Ectodermal cell (in vitro differentiated cells): ENCODE measurements around the gene COPS9.

Source experiments
- H3K27ac ChIP-seq: 2 replicates; pipeline ENCODE4 v1.7.0; 2013; ENCODE audit warnings: mild to moderate bottlenecking, low read depth, low read length; ENCODE audit not compliant: insufficient read depth, poor library complexity, severe bottlenecking
- H3K27me3 ChIP-seq: 2 replicates; pipeline ENCODE4 v1.7.0; 2013; ENCODE audit warnings: mild to moderate bottlenecking, low read length; ENCODE audit not compliant: insufficient read depth, control insufficient read depth, poor library complexity, severe bottlenecking
- H3K36me3 ChIP-seq: one replicate; pipeline ENCODE4 v1.7.0; 2013; ENCODE audit warnings: low read length; ENCODE audit not compliant: control insufficient read depth, insufficient read depth
- H3K4me1 ChIP-seq: one replicate; pipeline ENCODE4 v1.7.0; 2013; ENCODE audit warnings: low read length; ENCODE audit not compliant: control insufficient read depth, insufficient read depth
- H3K4me3 ChIP-seq: 2 replicates; pipeline ENCODE4 v1.7.0; 2013; ENCODE audit warnings: low read depth, low read length, control low read depth; ENCODE audit not compliant: insufficient read depth
- H3K9me3 ChIP-seq: 2 replicates; pipeline ENCODE4 v1.7.0; 2013; ENCODE audit warnings: mild to moderate bottlenecking, low read length, moderate library complexity; ENCODE audit not compliant: control insufficient read depth
- WGBS, 2 experiments: methylation state at CpG; one replicate each; pipeline ENCODE4 v1.1.7; 2013; ENCODE audit warnings: missing lambda C conversion rate in 2 of 2; 5-methylcytosine and 5-hydroxymethylcytosine counted together

COPS9 gene

DNA sequence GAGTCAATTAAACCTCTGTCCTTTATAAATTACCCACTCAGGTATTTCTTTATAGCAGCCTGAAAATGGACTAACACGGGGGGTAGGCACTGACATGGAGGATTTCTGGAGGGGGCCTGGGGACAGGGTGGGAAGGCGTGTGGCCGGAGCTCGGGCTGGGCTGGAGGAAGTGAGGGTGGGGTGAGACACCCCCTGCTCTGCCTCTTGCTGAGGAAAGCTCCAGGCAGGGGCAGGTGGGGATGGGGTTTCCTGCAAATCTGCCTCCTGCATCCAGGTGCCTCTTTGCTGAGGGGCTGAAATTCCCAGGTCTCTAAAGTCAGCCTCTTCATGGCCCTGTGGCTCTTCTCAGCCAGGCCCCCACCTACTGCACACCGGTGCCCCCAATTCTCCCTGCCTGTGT lies 30.1 kb upstream of the COPS9 start:
- WGBS, 2 experiments, result 94 to 96% methylated on average over 5 of the region's 5 CpGs
- no peak overlapping the region for H3K4me3 ChIP-seq
- no peak overlapping the region for H3K27ac ChIP-seq
- no peaks in the 10 kb centered on the region for H3K9me3 ChIP-seq
- H3K36me3 ChIP-seq, result no peaks in the 10 kb centered on the region
- H3K27me3 ChIP-seq, result no peaks in the 10 kb centered on the region
- peaks cover 12% of the 10 kb centered on the region for H3K4me1 ChIP-seq

DNA sequence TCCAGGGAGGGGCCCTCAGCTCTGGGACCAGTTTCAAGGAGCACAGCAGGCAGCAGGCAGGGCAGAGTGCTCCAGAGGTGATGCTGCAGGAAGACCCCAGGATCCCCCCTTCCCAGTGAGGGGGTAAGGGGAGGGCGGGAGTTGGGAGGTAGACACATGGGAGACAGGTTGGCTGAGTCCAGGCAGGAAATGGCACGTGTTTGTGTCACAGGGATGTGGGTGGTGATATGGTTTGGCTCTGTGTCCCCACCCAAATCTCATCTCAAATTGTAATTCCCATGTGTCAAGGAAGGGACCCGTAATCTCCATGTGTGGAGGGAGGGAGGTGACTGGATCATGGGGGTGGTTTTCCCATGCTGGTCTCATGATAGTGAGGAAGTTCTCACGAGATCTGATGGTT lies 29.6 kb upstream of the COPS9 start:
- H3K4me3 ChIP-seq, result no peak overlapping the region
- 88 to 91% methylated on average over 4 of the region's 4 CpGs for WGBS, 2 experiments
- H3K36me3 ChIP-seq, result no peaks in the 10 kb centered on the region
- no peaks in the 10 kb centered on the region for H3K27me3 ChIP-seq
- no peak overlapping the region for H3K27ac ChIP-seq
- no peaks in the 10 kb centered on the region for H3K9me3 ChIP-seq
- peaks cover 7% of the 10 kb centered on the region for H3K4me1 ChIP-seq

DNA sequence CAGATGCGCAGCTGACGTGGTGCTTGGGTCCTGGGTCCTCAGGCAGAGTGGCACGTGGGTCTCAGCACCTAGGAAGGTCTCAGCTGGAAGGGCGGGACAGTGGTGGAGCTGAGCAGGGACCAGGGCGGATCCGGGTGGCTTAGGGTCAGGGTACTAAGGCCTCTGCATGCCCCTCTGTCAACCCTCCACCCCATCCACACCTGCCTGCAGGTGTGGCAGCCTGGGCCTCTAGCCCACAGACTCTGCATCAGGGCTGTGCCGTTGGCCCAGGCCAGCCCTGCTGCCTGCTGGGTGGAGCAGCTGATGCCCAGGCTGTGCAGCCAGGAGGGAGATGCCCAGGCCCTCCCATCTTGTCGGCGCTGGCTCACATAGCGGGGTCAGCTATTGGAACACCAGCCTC lies 28.9 kb upstream of the COPS9 start:
- Histone ChIP-seq H3K27ac (no peak overlapping the region), H3K4me1 (peaks cover under 1% of the 10 kb centered on the region), H3K9me3 (no peaks in the 10 kb centered on the region), H3K4me3 (no peak overlapping the region), H3K36me3 (no peaks in the 10 kb centered on the region), H3K27me3 (no peaks in the 10 kb centered on the region)
- WGBS, 2 experiments, result 92% methylated on average over 10 of the region's 10 CpGs

DNA sequence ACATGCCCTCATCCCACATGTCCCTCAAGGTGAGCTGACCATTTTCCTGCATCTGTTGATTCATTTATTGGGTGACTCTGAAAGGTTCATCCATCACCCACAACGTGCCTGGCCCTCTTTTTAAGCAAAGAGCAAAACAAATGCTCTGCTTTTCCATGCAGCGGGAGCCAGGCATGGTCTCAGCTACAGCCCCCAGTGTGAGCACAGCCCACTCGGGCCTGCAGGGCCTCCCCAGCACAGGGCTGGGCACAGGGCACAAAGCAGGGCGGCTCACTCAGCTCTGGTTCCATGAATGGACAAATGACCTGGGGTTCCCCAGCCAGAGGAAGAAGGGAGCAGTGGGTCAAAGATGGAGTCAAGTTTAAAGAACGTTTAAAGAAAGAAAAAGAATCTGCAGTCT lies 28.5 kb upstream of the COPS9 start:
- Histone ChIP-seq H3K36me3 (no peaks in the 10 kb centered on the region), H3K27ac (no peak overlapping the region), H3K27me3 (no peaks in the 10 kb centered on the region), H3K4me3 (no peak overlapping the region), H3K9me3 (no peaks in the 10 kb centered on the region), H3K4me1 (no peaks in the 10 kb centered on the region)
- WGBS, 2 experiments, result 91 to 93% methylated on average over 5 of the region's 5 CpGs

DNA sequence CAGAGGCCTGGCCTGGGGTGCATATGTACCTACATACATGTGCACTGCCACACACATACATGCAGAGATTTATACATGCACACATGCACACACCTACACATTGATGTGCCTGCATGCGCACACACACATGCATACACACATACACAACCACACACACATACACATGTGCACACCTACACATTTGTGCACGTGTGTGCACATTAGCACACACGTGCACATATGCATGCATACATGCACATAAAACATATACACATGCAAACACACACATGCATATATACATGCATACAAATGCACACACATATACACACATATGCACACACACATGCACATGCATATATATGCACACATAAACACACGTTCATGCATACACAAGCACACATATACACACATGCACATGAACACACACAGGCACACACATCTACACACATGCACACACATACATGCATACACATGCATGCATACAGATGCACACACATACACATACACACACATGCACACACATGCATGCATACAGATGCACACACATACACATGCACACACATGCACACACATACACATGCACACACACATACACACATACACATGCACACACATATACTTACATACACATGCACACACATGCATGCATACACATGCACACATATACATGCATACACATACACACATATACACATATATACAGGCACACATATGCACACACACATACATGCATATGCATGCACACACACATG lies 27.9 kb upstream of the COPS9 start:
- H3K27ac ChIP-seq, result no peak overlapping the region

DNA sequence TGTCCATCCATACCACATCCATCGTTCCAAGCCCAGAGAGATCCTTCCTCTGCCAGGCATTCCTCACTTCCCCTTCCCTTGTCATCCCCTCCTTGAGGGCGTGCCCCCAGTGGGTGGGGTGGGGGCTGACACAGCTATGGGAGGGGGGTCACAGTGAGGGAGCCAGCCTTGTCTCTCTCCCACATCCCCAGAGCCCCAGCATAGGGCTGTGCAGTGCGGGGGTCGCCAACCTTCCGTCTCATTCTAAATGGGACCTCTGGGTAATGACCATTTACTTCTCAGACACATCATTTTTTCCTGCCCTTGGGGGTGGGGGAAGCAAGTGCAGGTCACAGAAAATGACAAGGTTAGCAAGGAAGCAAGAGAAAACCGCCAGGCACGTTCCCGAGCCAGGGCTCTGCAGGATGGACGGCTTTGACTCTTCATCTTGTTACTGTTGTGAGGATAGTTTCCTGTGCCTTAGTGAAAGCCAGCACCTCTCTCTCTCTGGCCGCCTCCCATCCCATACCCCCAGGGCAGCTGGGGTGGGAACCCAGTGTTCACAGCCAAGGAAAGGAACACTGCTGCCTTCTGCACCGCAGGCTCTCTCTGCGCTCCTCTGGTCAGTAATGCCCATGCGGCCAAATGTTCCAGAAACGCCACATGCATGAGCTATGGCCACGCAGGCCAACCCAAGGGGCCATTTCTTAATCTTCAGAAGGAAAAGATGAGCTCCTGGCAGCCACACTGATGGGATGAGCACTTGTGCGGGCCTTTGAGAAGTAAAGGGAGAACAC lies 27.0 kb upstream of the COPS9 start:
- Histone ChIP-seq H3K36me3 (no peaks in the 10 kb centered on the region), H3K4me3 (no peak overlapping the region), H3K27me3 (no peaks in the 10 kb centered on the region), H3K4me1 (no peaks in the 10 kb centered on the region), H3K27ac (no peak overlapping the region), H3K9me3 (no peaks in the 10 kb centered on the region)
- WGBS, 2 experiments, result 90% methylated on average over 16 of the region's 16 CpGs

More for the DNA sequence above, 27.9 kb upstream of the COPS9 start:
- Histone ChIP-seq H3K9me3 (no peaks in the 10 kb centered on the region), H3K4me1 (no peaks in the 10 kb centered on the region), H3K4me3 (no peak overlapping the region), H3K36me3 (no peaks in the 10 kb centered on the region), H3K27me3 (no peaks in the 10 kb centered on the region)
- 89 to 91% methylated on average over 4 of the region's 4 CpGs for WGBS, 2 experiments

DNA sequence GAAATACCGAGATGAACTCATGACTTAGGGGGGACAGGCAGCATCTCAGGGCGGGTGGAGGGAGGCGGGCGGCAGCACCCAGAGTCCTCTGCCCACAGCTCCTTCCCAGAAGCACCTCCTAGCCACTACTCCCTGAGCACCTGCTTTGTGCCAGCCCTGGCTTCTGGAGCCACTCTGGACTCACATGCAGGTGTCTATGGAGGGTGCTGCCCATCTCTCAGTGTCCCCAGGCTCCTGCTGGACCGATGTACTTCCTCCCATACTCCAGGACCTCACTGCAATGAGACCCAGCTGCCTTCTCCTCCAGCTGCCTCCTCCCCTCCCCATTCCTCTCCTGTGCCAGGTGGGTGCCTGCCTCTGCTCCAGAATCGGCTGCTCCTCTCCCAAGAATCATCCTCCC lies 26.4 kb upstream of the COPS9 start:
- Histone ChIP-seq H3K27ac (no peak overlapping the region), H3K9me3 (no peaks in the 10 kb centered on the region), H3K4me3 (no peak overlapping the region), H3K4me1 (no peaks in the 10 kb centered on the region), H3K36me3 (no peaks in the 10 kb centered on the region), H3K27me3 (no peaks in the 10 kb centered on the region)
- WGBS, 2 experiments, result 91 to 93% methylated on average over 6 of the region's 6 CpGs

DNA sequence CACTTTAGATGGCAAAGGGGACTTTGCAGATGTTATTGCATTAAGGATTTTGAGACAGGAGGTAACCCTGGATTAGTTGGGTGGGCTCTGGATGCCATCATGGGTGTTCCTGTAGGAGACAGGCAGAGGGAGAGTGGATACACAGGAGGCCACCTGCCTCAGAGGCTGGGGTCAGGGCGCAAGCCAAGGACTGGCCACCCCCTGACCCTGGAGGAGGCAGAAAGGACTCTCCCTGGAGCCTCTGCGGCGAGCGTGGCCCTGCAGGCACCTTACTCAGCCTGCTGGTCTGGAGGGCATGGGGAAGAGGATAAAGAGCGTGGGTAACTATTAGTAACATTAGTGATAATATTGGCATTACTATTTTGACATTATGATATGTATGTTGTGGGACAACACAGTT lies 25.9 kb upstream of the COPS9 start:
- WGBS, 2 experiments, result 76 to 85% methylated on average over 5 of the region's 5 CpGs
- Histone ChIP-seq H3K9me3 (no peaks in the 10 kb centered on the region), H3K27ac (no peak overlapping the region), H3K4me3 (no peak overlapping the region), H3K4me1 (no peaks in the 10 kb centered on the region), H3K27me3 (no peaks in the 10 kb centered on the region), H3K36me3 (no peaks in the 10 kb centered on the region)

DNA sequence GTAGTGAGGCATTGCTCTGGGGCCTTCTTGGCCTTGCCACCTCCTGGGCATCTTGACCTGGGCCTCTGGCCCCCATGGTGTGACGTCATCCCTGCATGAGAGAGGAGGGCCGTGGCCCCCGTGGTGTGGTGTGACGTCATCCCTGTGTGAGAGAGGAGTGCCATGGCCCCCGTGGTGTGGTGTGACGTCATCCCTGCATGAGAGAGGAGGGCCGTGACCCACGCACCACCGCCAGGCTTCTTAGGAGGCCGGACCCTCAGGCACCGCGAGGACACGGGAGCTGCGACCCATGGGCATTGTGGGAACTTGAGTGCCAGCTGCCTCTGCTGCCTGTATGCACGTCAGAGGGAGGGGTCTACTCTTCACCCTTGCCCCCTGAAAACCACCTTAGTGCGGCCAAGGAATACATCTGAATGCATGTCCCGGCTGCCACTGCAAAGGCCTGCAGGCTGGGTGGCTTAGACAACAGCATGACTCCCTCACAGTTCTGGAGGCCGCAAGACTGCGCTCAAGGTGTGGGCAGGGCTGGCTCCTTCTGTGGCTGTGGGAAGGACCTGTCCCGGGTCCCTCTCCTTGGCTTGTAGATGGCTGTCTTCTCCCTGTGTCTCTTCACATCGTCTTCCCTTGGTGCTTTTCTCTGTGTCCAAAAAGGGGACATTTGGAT lies 25.1 kb upstream of the COPS9 start:
- 91% methylated on average over 21 of the region's 21 CpGs for WGBS, 2 experiments
- Histone ChIP-seq H3K27me3 (no peaks in the 10 kb centered on the region), H3K4me1 (no peaks in the 10 kb centered on the region), H3K4me3 (no peak overlapping the region), H3K9me3 (no peaks in the 10 kb centered on the region), H3K27ac (no peak overlapping the region), H3K36me3 (no peaks in the 10 kb centered on the region)
